Renal pelvis (tissue), 4 donors: Measurements from ENCODE around the gene EMSY. TPM values are rescaled to one million over a fixed set of nuclear protein-coding genes. Genes with fewer than 3 reads are reported as not detected.
A peak's percentile ranks its signal among the peaks of the same experiment; 100 is the strongest.

ENCODE experiments used
- DNase-seq: peaks from one replicate; pipeline ENCODE4 v3.0.0-alpha.2; 2013
- polyA plus RNA-seq, 3 donors: library from polyadenylated mRNA; unstranded; fragments of 120-200 nt; gene quantifications; one replicate each; pipeline ENCODE4 v1.2.1, GENCODE V29; 2013; ENCODE audit not compliant: insufficient read length in 3 of 3

Gene EMSY
- polyA plus RNA-seq, 3 donors, result 29.0 to 37.6 (median 32.9) TPM

DNA sequence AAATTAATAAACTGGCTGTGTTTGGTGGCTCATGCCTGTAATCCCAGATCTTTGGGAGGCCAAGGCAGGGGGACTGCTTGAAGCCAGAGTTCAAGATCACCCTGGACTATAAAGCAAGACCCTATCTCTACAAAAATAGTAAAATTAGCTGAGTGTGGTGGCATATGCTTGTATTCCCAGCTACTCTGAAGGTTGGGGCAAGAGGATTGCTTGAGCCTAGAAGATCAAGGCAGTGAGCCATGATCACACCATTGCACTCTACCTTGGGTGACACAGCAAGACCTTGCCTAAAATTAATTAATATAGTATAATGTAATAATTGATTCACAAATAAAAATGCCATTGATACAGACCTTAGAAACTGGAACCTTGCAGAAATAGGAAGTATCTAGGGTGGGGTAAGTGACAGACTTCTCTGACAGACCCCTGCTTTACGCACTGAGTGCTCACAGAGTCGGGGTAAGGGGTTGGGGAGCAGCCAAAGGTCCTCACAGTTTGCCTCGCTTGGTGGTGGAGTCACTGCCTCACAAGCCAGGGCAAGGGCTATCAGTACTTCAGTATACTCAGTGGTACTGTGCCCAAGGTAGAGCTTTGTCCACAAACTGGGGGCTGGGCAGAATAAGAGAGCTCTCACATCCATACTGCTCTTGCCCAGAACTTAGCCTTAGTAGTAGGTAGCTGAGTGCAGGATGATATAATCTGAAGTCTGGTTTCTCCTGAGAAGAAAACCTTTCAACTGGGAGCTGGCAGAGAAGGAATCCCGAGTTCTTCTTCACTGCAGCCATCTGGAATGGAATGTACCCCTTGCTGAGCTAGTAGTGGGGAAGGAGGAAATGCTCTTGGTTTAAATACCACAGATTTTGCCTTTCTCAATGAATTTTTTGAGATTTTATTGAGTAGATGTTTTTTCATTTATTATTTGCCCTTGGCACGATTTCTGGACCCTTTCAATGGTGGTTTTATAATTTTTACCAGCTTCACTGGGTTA, 65.5 kb downstream of the EMSY start:
- no peak for DNase-seq

- peak; percentile 42 for DNase-seq
Observed at GRCh38 chr11:76512851-76513653, 68.2 kb downstream of the EMSY start.

DNA sequence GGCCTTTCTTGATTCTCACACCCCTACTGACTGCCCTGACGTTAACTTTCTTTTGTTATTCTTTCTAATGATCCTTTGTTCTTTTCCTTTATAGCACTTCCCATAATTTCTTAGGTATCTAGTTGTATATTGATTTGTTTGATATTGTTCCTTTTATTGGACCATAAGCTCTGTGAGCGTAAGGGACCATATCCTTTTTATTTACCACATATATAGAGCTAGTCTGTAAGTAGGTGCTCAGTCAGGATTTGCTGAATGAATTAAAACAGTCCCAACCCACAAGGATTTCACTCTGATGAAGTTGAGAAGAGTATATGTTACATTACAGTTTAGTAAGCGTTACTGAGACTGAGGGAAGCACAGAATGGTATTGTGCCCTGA, 68.8 kb downstream of the EMSY start:
- no peak for DNase-seq

- no peak for DNase-seq
Observed at GRCh38 chr11:76515494-76515893, 70.7 kb downstream of the EMSY start.

DNA sequence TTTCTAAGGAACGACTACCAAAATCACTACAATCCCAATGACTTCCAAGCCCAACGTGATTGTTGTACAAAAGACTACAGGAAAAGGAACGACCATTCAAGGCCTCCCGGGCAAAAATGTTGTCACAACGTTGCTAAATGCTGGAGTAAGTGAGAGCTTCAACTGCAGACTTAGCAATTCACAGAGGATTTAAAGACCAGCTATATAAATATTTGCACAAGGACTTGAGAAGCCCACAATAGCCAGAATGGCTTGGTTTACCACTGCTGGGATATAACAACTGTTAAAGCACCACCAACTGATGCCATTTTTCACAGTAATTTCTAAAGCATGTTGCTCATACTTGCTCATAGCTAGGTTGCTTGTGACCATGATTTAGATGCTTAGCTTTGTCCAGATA, 78.3 kb downstream of the EMSY start:
- DNase-seq, result no peak

DNA sequence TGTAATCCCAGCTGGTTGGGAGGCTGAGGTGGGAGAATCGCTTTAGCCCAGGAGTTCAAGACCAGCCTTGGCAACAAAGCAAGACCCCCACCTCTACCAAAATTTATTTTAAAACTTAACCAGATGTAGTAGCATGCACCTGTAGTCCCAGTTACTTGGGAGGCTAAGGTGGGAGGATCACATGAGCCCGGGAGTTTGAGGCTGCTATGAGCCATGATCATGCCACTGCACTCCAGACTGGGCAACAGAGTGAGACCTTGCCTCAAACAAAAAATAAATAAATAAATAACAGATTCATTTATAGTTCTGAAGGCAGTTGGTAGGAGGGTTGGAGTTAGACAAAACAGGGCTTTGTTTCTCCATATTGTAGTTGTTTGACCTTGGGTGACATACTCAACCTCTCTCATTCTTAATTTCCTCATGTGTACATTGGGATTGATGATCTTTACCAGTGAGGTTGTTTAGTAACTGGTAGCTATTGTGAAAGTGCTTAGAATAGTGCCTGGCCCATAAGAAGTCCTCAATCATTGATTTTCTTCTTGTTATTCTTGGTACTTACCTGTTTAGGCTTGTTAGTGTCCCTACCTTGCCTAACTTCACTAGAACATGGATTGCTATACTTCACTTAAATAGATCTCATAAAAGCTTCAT, 79.1 kb downstream of the EMSY start:
- no peak for DNase-seq

GRCh38 chr11:76524461-76524860, 79.6 kb downstream of the EMSY start:
- no peak for DNase-seq

DNA sequence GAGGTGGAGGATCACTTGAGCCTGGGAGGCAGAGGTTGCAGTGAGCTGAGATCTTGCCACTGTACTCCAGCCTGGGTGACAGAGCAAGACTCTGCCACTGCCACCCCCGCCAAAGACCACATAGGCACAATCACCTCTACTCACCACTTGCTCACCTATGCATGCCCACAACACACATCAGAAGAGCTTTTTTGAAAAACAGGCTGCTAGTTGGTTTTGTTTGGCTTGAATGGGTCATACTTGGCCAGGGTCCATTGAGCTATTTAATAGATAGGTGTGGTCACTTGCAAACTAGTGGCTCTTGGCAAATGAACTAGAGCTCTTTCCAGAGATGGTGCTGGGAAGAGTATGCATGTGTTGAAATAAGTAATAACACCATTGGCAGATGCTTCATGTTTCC, 80.1 kb downstream of the EMSY start:
- no peak for DNase-seq

DNA sequence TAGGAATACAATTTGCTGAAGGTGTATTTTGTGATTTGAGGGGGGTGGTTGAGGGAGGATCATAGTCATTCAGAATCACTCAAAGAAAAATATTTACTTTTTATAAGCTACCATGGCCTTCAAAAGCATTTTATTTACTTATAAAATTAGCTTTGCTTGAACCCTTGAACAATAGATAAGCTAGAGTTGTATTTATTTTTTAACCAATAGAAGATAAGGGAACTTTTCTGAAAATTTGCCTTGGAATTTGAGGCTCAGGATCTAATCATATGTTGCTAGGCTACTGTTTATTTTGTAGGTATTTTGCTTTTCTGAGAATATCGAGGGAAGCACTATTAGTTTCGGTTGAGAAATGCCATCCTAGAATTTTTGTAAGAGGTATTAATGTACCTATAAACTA, 82.1 kb downstream of the EMSY start:
- DNase-seq, result no peak

DNA sequence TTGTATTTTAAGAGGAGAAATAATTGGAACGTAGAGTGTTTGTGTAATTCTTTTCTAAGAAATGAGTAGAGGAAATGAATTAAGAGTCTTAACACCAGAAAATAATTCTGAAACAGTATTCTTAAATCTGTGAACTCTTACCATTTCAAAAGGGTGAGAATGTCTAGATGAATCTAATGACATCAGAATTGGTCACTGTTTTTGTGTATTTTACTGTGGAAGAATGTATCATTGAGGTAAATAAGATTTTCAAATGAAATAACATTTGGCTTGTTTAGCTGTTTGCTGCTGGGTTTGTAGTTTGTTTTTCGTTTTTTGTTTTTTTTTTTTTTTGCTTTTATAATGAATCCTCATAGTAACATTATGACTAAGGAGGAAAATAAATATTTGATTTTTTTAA, 97.6 kb downstream of the EMSY start:
- DNase-seq, result no peak

GRCh38 chr11:76543006-76543703, 98.3 kb downstream of the EMSY start:
- no peak for DNase-seq

- no peak for DNase-seq
Observed at GRCh38 chr11:76550781-76551180, 106.0 kb downstream of the EMSY start.

GRCh38 chr11:76551400-76551799, 106.6 kb downstream of the EMSY start:
- no peak for DNase-seq

GRCh38 chr11:76552987-76553386, 108.2 kb downstream of the EMSY start:
- no peak for DNase-seq

DNA sequence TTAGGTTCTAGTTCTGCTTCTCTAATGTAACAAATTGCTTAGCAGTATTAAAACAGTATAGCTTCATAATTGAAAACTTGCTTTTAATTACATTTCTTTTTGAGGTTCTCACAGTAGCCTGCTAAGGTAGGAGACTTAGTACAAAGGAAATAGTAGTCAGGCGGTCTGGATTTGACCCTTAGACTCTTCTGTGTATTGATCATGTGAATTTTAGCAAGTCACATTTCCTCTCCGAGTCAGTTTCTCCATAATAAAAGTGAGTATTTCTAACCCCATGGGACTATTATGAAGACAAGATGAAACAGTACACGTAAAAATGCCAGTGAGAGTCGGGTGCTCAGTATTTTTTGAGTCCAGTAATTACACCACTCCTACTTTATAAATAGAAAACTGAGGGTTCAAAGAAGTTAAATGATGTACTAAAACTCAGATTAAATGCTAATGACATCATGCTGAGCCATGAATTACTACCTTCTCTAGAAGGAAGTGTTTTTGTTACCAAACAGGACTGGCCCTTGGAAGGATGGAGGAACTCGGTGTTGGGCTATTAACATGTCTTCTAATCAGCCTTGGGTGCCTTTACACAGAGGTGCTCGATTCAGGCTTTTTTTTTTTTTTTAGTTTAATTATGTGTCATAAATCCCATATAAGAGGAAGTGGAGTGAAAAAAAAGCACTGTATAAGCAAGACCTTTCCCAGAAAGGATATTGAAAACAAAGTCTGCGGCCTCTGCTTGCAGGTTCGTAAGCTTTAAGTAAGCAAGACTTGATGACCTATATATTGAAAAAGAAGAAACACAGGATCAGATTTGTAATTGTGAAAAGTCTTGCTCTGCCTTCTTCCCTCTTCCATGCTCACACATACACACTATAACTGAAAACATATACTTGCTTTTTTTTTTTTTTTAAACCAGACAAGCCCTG, 109.0 kb downstream of the EMSY start:
- DNase-seq, result no peak

GRCh38 chr11:76554767-76555166, 109.9 kb downstream of the EMSY start:
- DNase-seq, result no peak

- DNase-seq, result no peak
Observed at GRCh38 chr11:76557466-76557865, 112.6 kb downstream of the EMSY start.

DNA sequence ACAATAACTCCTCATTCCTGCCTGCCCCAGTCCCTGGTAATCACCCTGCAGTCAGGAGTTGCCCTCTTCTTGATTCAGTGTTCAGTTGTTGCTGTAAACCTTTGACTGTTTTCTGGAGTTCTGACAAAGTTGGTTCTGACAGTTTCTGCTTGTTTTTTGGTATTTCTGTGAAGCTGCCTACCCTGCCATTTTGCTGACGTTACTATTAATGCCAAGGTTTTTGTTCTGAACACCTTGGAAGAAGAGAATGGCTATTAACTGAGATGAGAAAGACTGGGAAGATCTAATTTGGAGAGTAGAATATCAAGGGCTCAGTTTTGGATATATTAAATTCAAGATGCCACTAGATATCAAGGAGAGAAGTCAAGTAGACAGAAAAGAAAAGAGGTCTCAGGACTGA, 113.7 kb downstream of the EMSY start:
- DNase-seq, result no peak

DNA sequence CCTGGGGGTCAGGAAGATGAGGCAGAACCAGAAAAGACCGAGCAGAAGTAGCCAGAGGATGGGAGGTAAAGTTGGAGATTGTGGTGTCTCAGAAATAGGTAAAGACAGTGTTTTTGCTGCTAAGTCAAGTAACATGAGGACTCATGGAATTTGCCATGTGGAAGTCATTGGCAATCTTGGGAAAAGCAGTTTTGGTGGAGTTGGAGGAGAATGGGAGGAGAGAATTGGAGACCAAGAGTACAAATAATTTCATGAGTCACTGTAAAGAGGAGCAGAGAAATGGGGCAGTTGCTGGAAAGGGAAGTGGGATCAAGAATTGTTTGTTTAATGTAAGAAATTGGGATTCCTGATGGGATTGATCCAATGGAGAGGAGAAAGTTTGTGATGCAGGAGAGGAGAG, 114.1 kb downstream of the EMSY start:
- no peak for DNase-seq

DNA sequence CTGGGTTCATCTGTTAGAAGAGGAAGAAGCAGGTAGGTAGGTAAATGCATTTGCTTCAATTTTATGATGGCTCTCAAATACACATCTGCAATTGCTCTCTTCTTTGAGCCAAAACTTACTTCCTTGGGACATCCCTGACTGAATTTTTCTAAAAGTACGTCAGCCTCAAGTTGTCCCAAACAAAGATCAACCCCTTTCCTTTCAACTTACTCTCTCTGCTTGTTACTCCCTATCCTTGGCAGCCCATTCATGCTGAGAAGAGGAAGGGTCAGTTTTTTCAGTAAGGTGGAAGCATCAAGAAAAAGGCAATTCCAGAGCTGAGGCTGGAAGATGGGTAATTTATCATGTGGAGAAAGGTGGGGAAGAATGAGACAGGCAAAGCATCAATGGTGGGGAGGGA, 114.5 kb downstream of the EMSY start:
- DNase-seq, result no peak

DNA sequence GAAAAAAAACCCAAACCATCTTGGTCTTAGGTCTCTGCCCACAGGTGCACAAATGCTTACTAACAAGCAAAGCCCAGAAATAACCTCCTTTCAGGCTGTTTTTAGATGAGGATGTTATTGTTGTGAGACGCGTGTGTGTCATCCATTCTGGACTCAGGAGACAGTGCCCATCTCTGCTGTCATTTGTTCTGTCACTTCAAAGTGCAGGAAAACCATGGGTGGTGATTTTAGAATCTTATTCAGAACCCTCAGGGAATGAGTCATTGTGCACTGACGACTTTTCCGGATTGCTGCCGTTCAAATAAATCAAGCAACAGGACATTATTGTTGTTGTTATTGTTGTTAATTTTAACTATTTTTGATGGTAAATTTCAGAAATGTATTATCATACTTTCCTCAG, 115.4 kb downstream of the EMSY start:
- no peak for DNase-seq
